Psoas muscle (tissue), 8 donors: ENCODE measurements around the gene DDAH2. TPM values are rescaled to one million over a fixed set of nuclear protein-coding genes. Genes with fewer than 3 reads are reported as not detected.

Experiments used
- ATAC-seq, 4 donors: fragments of 200-7000 bp; cut with Tn5 transposase; one replicate each; pipeline ENCODE4 v1.9.1; 2020; ENCODE audit warnings: moderate library complexity in 3 of 4, mild to moderate bottlenecking in 2 of 4
- DNase-seq, 2 donors: peaks; one replicate each; pipeline ENCODE4 v3.0.0-alpha.2; 2020
- H3K27ac ChIP-seq: fragments of 200-600 bp; one replicate; pipeline ENCODE4 v1.8.0; 2022
- H3K27me3 ChIP-seq, 3 donors: fragments of 200-600 bp in 1 of 3; one replicate each; pipeline versions ENCODE4 v1.6.1 to v1.8.0; 2013 to 2022; ENCODE audit warnings: low read length in 2 of 3, mild to moderate bottlenecking in 2 of 3, moderate library complexity in 1 of 3; ENCODE audit not compliant: insufficient read depth in 3 of 3
- H3K36me3 ChIP-seq, 2 donors: fragments of 200-600 bp in 1 of 2; one replicate each; pipeline versions ENCODE4 v1.6.1 to v1.8.0; 2013 to 2022; ENCODE audit warnings: low read depth in 1 of 2, mild to moderate bottlenecking in 1 of 2, moderate library complexity in 1 of 2; ENCODE audit not compliant: insufficient read depth in 1 of 2
- H3K4me1 ChIP-seq: fragments of 200-600 bp; one replicate; pipeline ENCODE4 v1.8.0; 2022
- H3K4me3 ChIP-seq: fragments of 200-600 bp; one replicate; pipeline ENCODE4 v1.8.0; 2022; ENCODE audit warnings: mild to moderate bottlenecking
- H3K9me3 ChIP-seq: fragments of 200-600 bp; one replicate; pipeline ENCODE4 v1.8.0; 2022
- WGBS, 3 donors: extraction: QIAGEN DNeasy Blood & Tissue Kit; methylation state at CpG; one replicate each; pipeline versions ENCODE4 v1.1.6 to v1.1.7; 2013; 5-methylcytosine and 5-hydroxymethylcytosine counted together
- intact Hi-C, 2 donors: fragments of 100-400 bp; cut with DNase I; formaldehyde crosslinking; loops; one replicate each; pipeline versions ENCODE4 v1.11.0 to v1.14.2; 2022
- polyA plus RNA-seq, 3 donors: library from polyadenylated mRNA; stranded (reverse); fragments of 200-250 nt; gene quantifications; one replicate each; pipeline ENCODE4 v1.2.3, GENCODE V29; 2013
- total RNA-seq, 4 donors: library from RNA; stranded (reverse); fragmentation: NEBNext Ultra II Directional in 2 of 4; extraction: Animal tissue kit (Norgen Biotek cat#: 25700) in 2 of 4; gene quantifications; one replicate each; pipeline versions ENCODE4 v1.2.1 to v1.2.4, GENCODE V29; 2021 to 2023
- TF ChIP-seq, protein P1 (sequence below): fragments of 200-600 bp; IDR thresholded peaks from one replicate; pipeline ENCODE4 v1.8.0; 2022; ENCODE audit warnings: antibody characterized with exemption
- donor health status: healthy with polysubstance abuse.
- donor health status: DM: no; HTN: no; CAD: no; lungs with moderate emphysema.
- donor health status: Bipolar disorder and iron deficiency.
- donor health status: healthy.
- donor health status: DM: yes; HTN: yes; CAD: no.
- donor health status: DM: no; HTN: no; CAD: no.
- donor health status: DM: no; HTN: no; CAD: no.
- donor health status: DM: yes; HTN: yes; CAD: no.

The DDAH2 gene
- total and polyA plus RNA-seq, 7 donors, result 6.3 to 16.2 (median 11.1) TPM

DNA sequence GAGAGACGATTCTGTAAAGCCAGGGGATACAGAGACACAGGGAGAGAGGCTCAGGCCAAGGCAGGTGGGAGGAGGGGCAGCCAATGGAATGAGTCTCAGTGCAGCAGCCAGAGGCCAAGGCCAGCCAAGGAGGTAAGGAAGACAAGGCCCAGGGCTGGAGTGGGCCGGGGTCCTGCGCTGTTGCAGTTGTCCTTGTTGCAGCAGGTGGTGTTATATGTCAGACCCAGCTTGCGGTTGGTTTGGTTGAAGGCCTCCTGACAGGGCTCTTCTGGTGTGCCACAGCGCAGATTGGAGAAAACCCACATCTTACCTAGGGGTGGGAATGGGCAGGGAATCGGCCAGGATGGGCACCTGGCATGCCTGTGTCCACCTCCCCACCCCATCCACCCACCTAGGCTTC is 10.1 kb downstream of the DDAH2 start:
- Histone ChIP-seq H3K9me3 (no peaks in the 10 kb centered on the region), H3K4me3 (no peak overlapping the region), H3K27ac (no peak overlapping the region), H3K4me1 (no peaks in the 10 kb centered on the region), H3K27me3 (no peaks in the 10 kb centered on the region), H3K36me3 (no peaks in the 10 kb centered on the region)
- WGBS, 3 donors, result 85 to 92% (median 86%) methylated on average over 6 of the region's 6 CpGs
- DNase-seq (no peak), ATAC-seq (no peak)
- intact Hi-C loops, result no loop called here
- TF ChIP-seq, protein P1, sequence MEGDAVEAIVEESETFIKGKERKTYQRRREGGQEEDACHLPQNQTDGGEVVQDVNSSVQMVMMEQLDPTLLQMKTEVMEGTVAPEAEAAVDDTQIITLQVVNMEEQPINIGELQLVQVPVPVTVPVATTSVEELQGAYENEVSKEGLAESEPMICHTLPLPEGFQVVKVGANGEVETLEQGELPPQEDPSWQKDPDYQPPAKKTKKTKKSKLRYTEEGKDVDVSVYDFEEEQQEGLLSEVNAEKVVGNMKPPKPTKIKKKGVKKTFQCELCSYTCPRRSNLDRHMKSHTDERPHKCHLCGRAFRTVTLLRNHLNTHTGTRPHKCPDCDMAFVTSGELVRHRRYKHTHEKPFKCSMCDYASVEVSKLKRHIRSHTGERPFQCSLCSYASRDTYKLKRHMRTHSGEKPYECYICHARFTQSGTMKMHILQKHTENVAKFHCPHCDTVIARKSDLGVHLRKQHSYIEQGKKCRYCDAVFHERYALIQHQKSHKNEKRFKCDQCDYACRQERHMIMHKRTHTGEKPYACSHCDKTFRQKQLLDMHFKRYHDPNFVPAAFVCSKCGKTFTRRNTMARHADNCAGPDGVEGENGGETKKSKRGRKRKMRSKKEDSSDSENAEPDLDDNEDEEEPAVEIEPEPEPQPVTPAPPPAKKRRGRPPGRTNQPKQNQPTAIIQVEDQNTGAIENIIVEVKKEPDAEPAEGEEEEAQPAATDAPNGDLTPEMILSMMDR, result no peak

GRCh38 chr6:31718265-31718664 is 10.8 kb downstream of the DDAH2 start:
- no peak overlapping the region for H3K4me3 ChIP-seq
- H3K27ac ChIP-seq, result no peak overlapping the region
- TF ChIP-seq, protein P1, result no peak
- no peak for ATAC-seq
- no peak for DNase-seq
- intact Hi-C loops, result no loop called here
- H3K9me3 ChIP-seq, result no peaks in the 10 kb centered on the region
- H3K4me1 ChIP-seq, result no peaks in the 10 kb centered on the region
- 75 to 92% (median 85%) methylated on average over 1 of the region's 1 CpG for WGBS, 3 donors
- H3K27me3 ChIP-seq, result no peaks in the 10 kb centered on the region
- no peaks in the 10 kb centered on the region for H3K36me3 ChIP-seq

GRCh38 chr6:31717499-31718222 is 11.4 kb downstream of the DDAH2 start:
- Histone ChIP-seq H3K9me3 (no peaks in the 10 kb centered on the region), H3K27ac (no peak overlapping the region), H3K4me3 (no peak overlapping the region), H3K36me3 (no peaks in the 10 kb centered on the region), H3K27me3 (no peaks in the 10 kb centered on the region), H3K4me1 (no peaks in the 10 kb centered on the region)
- TF ChIP-seq, protein P1, result no peak
- intact Hi-C loops, result no loop called here
- 73 to 83% (median 74%) methylated on average over 10 of the region's 10 CpGs for WGBS, 3 donors
- DNase-seq (no peak), ATAC-seq (no peak)

GRCh38 chr6:31715022-31715958 is 13.8 kb downstream of the DDAH2 start, which contains the start of gene LY6G6D:
Gene LY6G6D (plus strand): TSS chr6:31715348. CDS start chr6:31715356, 8 bp downstream.
- Histone ChIP-seq H3K27ac (no peak within 1 kb of the TSS), H3K36me3 (no peaks in the 10 kb centered on the region), H3K4me3 (no peak within 1 kb of the TSS), H3K27me3 (no peaks in the 10 kb centered on the region), H3K9me3 (no peaks in the 10 kb centered on the region), H3K4me1 (no peaks in the 10 kb centered on the region)
- intact Hi-C loops, result no loop called here
- no peak for ATAC-seq
- 38 to 60% (median 43%) methylated on average over 14 to 16 of the region's 16 CpGs for WGBS, 3 donors
- TF ChIP-seq, protein P1, result no peak
- no peak for DNase-seq
